IMR-90 (cell line): ENCODE results near the gene TMEM114. TPM values are rescaled to one million over a fixed set of nuclear protein-coding genes. Genes with fewer than 3 reads are reported as not detected.

Source experiments
- ATAC-seq: fragments of 200-7000 bp; cut with Tn5 transposase; 2 replicates; pipeline ENCODE4 v1.9.1; 2020; ENCODE audit warnings: low read depth, mild to moderate bottlenecking, moderate library complexity
- BruUV-seq: library from RNA; stranded (reverse); fragments of 400-500 nt; replicated peaks from 2 replicates; lab custom pipeline; 2021; lab: Mats Ljungman, UMichigan
- CTCF ChIA-PET: fragments of 300-600 bp; formaldehyde crosslinking; extraction: SDS; loops from one replicate; lab custom pipeline; 2021; ENCODE audit warnings: antibody characterized with exemption; lab: Yijun Ruan, JAX
- POLR2A ChIA-PET: fragments of 300-600 bp; sonication (Branson Sonifier 250); formaldehyde crosslinking; loops from one replicate; lab custom pipeline; 2022; ENCODE audit warnings: antibody characterized with exemption; ENCODE audit not compliant: unreplicated experiment; lab: Charles Lee
- DNase-seq: peaks from one replicate; pipeline ENCODE4 v3.0.0; 2013
- H2AFZ ChIP-seq: replicated peaks from 2 replicates; pipeline ENCODE3; 2013; ENCODE audit warnings: low read length, mild to moderate bottlenecking; ENCODE audit not compliant: poor library complexity
- H2AK5ac ChIP-seq: 2 replicates; pipeline ENCODE4 v1.6.1; 2013; ENCODE audit warnings: low read depth, low read length, inconsistent platforms
- H2AK9ac ChIP-seq: replicated peaks from 2 replicates; pipeline ENCODE3; 2013; ENCODE audit warnings: mild to moderate bottlenecking, low read depth, low read length, moderate library complexity; ENCODE audit not compliant: poor library complexity
- H2BK120ac ChIP-seq: 2 replicates; pipeline ENCODE4 v1.6.1; 2013; ENCODE audit warnings: low read depth, low read length, inconsistent platforms
- H2BK15ac ChIP-seq: 3 replicates; pipeline ENCODE4 v1.6.1; 2013; ENCODE audit warnings: low read depth, low read length, inconsistent platforms
- H2BK20ac ChIP-seq: 2 replicates; pipeline ENCODE4 v1.6.1; 2013; ENCODE audit warnings: low read depth, mild to moderate bottlenecking, inconsistent platforms, low read length, moderate library complexity
- H2BK5ac ChIP-seq: 2 replicates; pipeline ENCODE4 v1.6.1; 2013; ENCODE audit warnings: mild to moderate bottlenecking, low read depth, low read length, inconsistent platforms; ENCODE audit not compliant: poor library complexity, severe bottlenecking
- H3K14ac ChIP-seq: replicated peaks from 2 replicates; pipeline ENCODE4 v1.6.1; 2013; ENCODE audit warnings: low read depth, low read length, inconsistent platforms
- H3K18ac ChIP-seq: 2 replicates; pipeline ENCODE4 v1.6.1; 2013; ENCODE audit warnings: low read depth, low read length, control low read depth
- H3K23ac ChIP-seq: 2 replicates; pipeline ENCODE4 v1.6.1; 2013; ENCODE audit warnings: low read depth, low read length, inconsistent platforms
- H3K27ac ChIP-seq: 2 replicates; pipeline ENCODE4 v1.5.1; 2013; ENCODE audit warnings: mild to moderate bottlenecking, control low read depth, low read length; ENCODE audit not compliant: insufficient read depth
- H3K27me3 ChIP-seq: 2 replicates; pipeline ENCODE4 v1.6.1; 2013; ENCODE audit warnings: low read length; ENCODE audit not compliant: control insufficient read depth, insufficient read depth
- H3K36me3 ChIP-seq: 2 replicates; pipeline ENCODE4 v1.6.1; 2013; ENCODE audit warnings: low read length, mixed read lengths; ENCODE audit not compliant: control insufficient read depth, insufficient read depth
- H3K4ac ChIP-seq: 2 replicates; pipeline ENCODE4 v1.6.1; 2013; ENCODE audit warnings: low read depth, low read length, inconsistent platforms
- H3K4me1 ChIP-seq: 2 replicates; pipeline ENCODE4 v1.6.1; 2013; ENCODE audit warnings: low read length, mixed read lengths; ENCODE audit not compliant: control insufficient read depth, insufficient read depth
- H3K4me2 ChIP-seq: 2 replicates; pipeline ENCODE4 v1.6.1; 2013; ENCODE audit warnings: low read depth, mild to moderate bottlenecking, control low read depth, low read length, moderate library complexity
- H3K4me3 ChIP-seq: 2 replicates; pipeline ENCODE4 v1.5.1; 2013; ENCODE audit warnings: low read depth, mild to moderate bottlenecking, control low read depth, low read length, moderate library complexity; ENCODE audit not compliant: insufficient read depth
- H3K56ac ChIP-seq: 2 replicates; pipeline ENCODE4 v1.6.1; 2013; ENCODE audit warnings: low read length, inconsistent platforms; ENCODE audit not compliant: insufficient read depth; ENCODE audit errors: extremely low read depth
- H3K79me1 ChIP-seq, 2 experiments: 2 replicates each; pipeline ENCODE4 v1.6.1; 2013; ENCODE audit warnings: low read length in 2 of 2, inconsistent platforms in 1 of 2, low read depth in 1 of 2
- H3K9ac ChIP-seq: 2 replicates; pipeline ENCODE4 v1.6.1; 2013; ENCODE audit warnings: low read depth, low read length, control low read depth
- H3K9me1 ChIP-seq: 2 replicates; pipeline ENCODE4 v1.6.1; 2013; ENCODE audit warnings: low read length, inconsistent platforms; ENCODE audit not compliant: insufficient read depth
- H3K9me3 ChIP-seq: 2 replicates; pipeline ENCODE4 v1.6.1; 2013; ENCODE audit warnings: low read length; ENCODE audit not compliant: control insufficient read depth, insufficient read depth
- H4K20me1 ChIP-seq: 2 replicates; pipeline ENCODE4 v1.6.1; 2013; ENCODE audit warnings: low read length, inconsistent platforms; ENCODE audit not compliant: insufficient read depth
- H4K5ac ChIP-seq: 2 replicates; pipeline ENCODE4 v1.6.1; 2013; ENCODE audit warnings: mild to moderate bottlenecking, low read depth, low read length, control low read depth
- H4K8ac ChIP-seq, 2 experiments: 2 replicates each; pipeline ENCODE4 v1.6.1; 2013; ENCODE audit warnings: low read depth in 2 of 2, low read length in 2 of 2, control low read depth in 1 of 2, inconsistent platforms in 1 of 2
- H4K91ac ChIP-seq: 2 replicates; pipeline ENCODE4 v1.6.1; 2013; ENCODE audit warnings: low read depth, low read length, inconsistent platforms; ENCODE audit not compliant: insufficient read depth
- BHLHE40 ChIP-seq: fragments of 150-350 bp; IDR thresholded peaks from 2 replicates; pipeline ENCODE4 v1.6.1; 2016; ENCODE audit warnings: mild to moderate bottlenecking, low read depth, low read length
- CEBPB ChIP-seq: IDR thresholded peaks from 2 replicates; pipeline ENCODE4 v1.6.1; 2012; ENCODE audit warnings: low read depth, low read length, improper control_type of control experiment
- CHD1 ChIP-seq: IDR thresholded peaks from 2 replicates; pipeline ENCODE4 v1.6.1; 2012; ENCODE audit warnings: low read depth, low read length, improper control_type of control experiment
- FOS ChIP-seq: fragments of 150-350 bp; IDR thresholded peaks from 2 replicates; pipeline ENCODE4 v1.6.1; 2016; ENCODE audit warnings: low read depth, low read length
- MAFK ChIP-seq: IDR thresholded peaks from 2 replicates; pipeline ENCODE4 v1.6.1; 2012; ENCODE audit warnings: low read depth, low read length, improper control_type of control experiment
- MAZ ChIP-seq: IDR thresholded peaks from 2 replicates; pipeline ENCODE4 v1.6.1; 2012; ENCODE audit warnings: low read depth, mild to moderate bottlenecking, low read length, improper control_type of control experiment, moderate library complexity, borderline replicate concordance
- MXI1 ChIP-seq: IDR thresholded peaks from 2 replicates; pipeline ENCODE4 v1.6.1; 2012; ENCODE audit warnings: low read depth, mild to moderate bottlenecking, low read length, moderate library complexity, borderline replicate concordance
- NFE2L2 ChIP-seq: fragments of 150-350 bp; IDR thresholded peaks from 2 replicates; pipeline ENCODE4 v1.6.1; 2016; ENCODE audit warnings: low read depth, mild to moderate bottlenecking, low read length
- POLR2A ChIP-seq: IDR thresholded peaks from 2 replicates; pipeline ENCODE4 v1.6.1; 2012; ENCODE audit warnings: mild to moderate bottlenecking, low read depth, low read length
- RAD21 ChIP-seq: IDR thresholded peaks from 2 replicates; pipeline ENCODE4 v1.6.1; 2012; ENCODE audit warnings: low read length, improper control_type of control experiment
- RCOR1 ChIP-seq: IDR thresholded peaks from 2 replicates; pipeline ENCODE4 v1.6.1; 2012; ENCODE audit warnings: mild to moderate bottlenecking, low read length, improper control_type of control experiment; ENCODE audit not compliant: insufficient replicate concordance
- RFX5 ChIP-seq: IDR thresholded peaks from 2 replicates; pipeline ENCODE4 v1.8.0; 2012; ENCODE audit warnings: low read depth, mild to moderate bottlenecking, low read length, moderate library complexity
- WGBS, 2 experiments: methylation state at CpG; one replicate each; pipeline versions ENCODE4 v1.1.5 to v1.1.7; 2013; ENCODE audit warnings: missing lambda C conversion rate in 2 of 2; ENCODE audit not compliant: insufficient read length in 1 of 2; ENCODE audit errors: extremely low coverage in 2 of 2; 5-methylcytosine and 5-hydroxymethylcytosine counted together
- dilution Hi-C: fragments of 300-500 bp; cut with HindIII; formaldehyde crosslinking; loops from one replicate; pipeline ENCODE4 v1.14.3; 2018; ENCODE audit warnings: low sequenced_read_pairs; ENCODE audit not compliant: unreplicated experiment
- in situ Hi-C: fragments of 300-500 bp; cut with MboI; formaldehyde crosslinking; loops from 3 replicates; pipeline ENCODE4 v1.14.3; 2019; ENCODE audit warnings: low sequenced_read_pairs, inconsistent platforms, mixed read lengths
- intact Hi-C: fragments of 100-400 bp; cut with micrococcal nuclease; formaldehyde crosslinking; loops from 2 replicates; pipeline ENCODE4 v1.10.0; 2022
- polyA plus RNA-seq, 3 experiments: library from polyadenylated mRNA; depleted of rRNA; stranded (reverse); fragments of >200 nt; gene quantifications; 2 replicates each; pipeline ENCODE4 v1.2.3, GENCODE V29; 2012; ENCODE audit warnings: low replicate concordance in 1 of 3
- total RNA-seq: library from RNA; depleted of rRNA; stranded (reverse); fragments of >200 nt; gene quantifications from 2 replicates; pipeline ENCODE4 v1.2.3, GENCODE V29; 2012
- TF ChIP-seq, protein P1 (sequence below): fragments of 150-350 bp; IDR thresholded peaks from 2 replicates; pipeline ENCODE4 v1.6.1; 2016; ENCODE audit warnings: low read depth, mild to moderate bottlenecking, low read length, moderate library complexity, borderline replicate concordance
- TF ChIP-seq, protein P2 (sequence below): fragments of 150-350 bp; IDR thresholded peaks from 2 replicates; pipeline ENCODE4 v1.6.1; 2017; ENCODE audit warnings: mild to moderate bottlenecking, antibody characterized with exemption, low read length, low read depth
- TF ChIP-seq, protein P3 (sequence below): conservative IDR thresholded peaks from 2 replicates; pipeline ENCODE4 v1.5.1; 2012; ENCODE audit warnings: mild to moderate bottlenecking, low read depth, low read length, improper control_type of control experiment

Gene TMEM114
- total and polyA plus RNA-seq, 2 of the 4 experiments (the other 2 are of a cell fraction): not detected

DNA sequence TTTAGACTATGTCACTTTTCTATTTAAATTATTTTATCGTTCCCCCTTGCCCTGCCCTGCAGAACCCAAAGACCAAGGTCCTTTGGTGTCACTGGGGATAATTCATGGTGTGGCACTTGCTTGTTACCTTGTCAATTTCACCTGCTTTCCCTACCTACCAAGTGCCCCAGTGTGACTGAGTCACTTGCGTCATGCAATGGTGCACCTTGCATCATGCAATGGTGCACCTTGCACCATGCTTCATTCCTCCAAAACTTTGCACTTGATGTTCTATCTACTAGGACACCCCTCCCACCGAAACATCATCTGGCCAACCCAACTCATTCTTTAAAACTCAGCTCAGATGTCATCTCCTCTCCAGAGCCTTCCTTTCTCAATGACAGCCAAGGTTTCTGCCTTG lies 47.1 kb downstream of the TMEM114 start:
- Histone ChIP-seq H4K5ac (no peak overlapping the region), H3K9me3 (no peaks in the 10 kb centered on the region), H2BK120ac (no peak overlapping the region), H2AK5ac (no peak overlapping the region), H3K27ac (no peak overlapping the region), H3K27me3 (no peaks in the 10 kb centered on the region), H3K23ac (no peak overlapping the region), H4K8ac (no peak overlapping the region), H3K9me1 (no peaks in the 10 kb centered on the region), H4K20me1 (no peaks in the 10 kb centered on the region), H3K4me1 (no peaks in the 10 kb centered on the region), H3K14ac (no peak overlapping the region), H3K56ac (no peak overlapping the region), H4K91ac (no peak overlapping the region), H3K9ac (no peak overlapping the region), H2AFZ (no peak overlapping the region), H3K4ac (no peak overlapping the region), H2BK20ac (no peak overlapping the region), H3K4me3 (no peak overlapping the region), H2AK9ac (no peak overlapping the region), H3K18ac (no peak overlapping the region), H2BK15ac (no peak overlapping the region), H2BK5ac (no peak overlapping the region), H3K79me1 (no peaks in the 10 kb centered on the region), H3K36me3 (no peaks in the 10 kb centered on the region), H3K4me2 (no peak overlapping the region)
- ATAC-seq (no peak), DNase-seq (no peak)
- POLR2A ChIA-PET: no interaction called here
- in situ Hi-C loops: no loop called here
- dilution Hi-C loops: no loop called here
- TF ChIP-seq CEBPB (no peak), POLR2A (no peak), MXI1 (no peak), RCOR1 (no peak), BHLHE40 (no peak), RAD21 (no peak), NFE2L2 (no peak), FOS (no peak), CHD1 (no peak), MAFK (no peak), MAZ (no peak), RFX5 (no peak)
- TF ChIP-seq, protein P1, sequence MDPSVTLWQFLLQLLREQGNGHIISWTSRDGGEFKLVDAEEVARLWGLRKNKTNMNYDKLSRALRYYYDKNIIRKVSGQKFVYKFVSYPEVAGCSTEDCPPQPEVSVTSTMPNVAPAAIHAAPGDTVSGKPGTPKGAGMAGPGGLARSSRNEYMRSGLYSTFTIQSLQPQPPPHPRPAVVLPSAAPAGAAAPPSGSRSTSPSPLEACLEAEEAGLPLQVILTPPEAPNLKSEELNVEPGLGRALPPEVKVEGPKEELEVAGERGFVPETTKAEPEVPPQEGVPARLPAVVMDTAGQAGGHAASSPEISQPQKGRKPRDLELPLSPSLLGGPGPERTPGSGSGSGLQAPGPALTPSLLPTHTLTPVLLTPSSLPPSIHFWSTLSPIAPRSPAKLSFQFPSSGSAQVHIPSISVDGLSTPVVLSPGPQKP: no peak
- TF ChIP-seq, protein P2, sequence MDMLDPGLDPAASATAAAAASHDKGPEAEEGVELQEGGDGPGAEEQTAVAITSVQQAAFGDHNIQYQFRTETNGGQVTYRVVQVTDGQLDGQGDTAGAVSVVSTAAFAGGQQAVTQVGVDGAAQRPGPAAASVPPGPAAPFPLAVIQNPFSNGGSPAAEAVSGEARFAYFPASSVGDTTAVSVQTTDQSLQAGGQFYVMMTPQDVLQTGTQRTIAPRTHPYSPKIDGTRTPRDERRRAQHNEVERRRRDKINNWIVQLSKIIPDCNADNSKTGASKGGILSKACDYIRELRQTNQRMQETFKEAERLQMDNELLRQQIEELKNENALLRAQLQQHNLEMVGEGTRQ: no peak
- TF ChIP-seq, protein P3, sequence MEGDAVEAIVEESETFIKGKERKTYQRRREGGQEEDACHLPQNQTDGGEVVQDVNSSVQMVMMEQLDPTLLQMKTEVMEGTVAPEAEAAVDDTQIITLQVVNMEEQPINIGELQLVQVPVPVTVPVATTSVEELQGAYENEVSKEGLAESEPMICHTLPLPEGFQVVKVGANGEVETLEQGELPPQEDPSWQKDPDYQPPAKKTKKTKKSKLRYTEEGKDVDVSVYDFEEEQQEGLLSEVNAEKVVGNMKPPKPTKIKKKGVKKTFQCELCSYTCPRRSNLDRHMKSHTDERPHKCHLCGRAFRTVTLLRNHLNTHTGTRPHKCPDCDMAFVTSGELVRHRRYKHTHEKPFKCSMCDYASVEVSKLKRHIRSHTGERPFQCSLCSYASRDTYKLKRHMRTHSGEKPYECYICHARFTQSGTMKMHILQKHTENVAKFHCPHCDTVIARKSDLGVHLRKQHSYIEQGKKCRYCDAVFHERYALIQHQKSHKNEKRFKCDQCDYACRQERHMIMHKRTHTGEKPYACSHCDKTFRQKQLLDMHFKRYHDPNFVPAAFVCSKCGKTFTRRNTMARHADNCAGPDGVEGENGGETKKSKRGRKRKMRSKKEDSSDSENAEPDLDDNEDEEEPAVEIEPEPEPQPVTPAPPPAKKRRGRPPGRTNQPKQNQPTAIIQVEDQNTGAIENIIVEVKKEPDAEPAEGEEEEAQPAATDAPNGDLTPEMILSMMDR: no peak
- CTCF ChIA-PET: no interaction called here
- WGBS, 2 experiments: no CpG with 5 or more reads among the region's 3 CpGs
- BruUV-seq: no TSS peak
- intact Hi-C loops: no loop called here
